WTC11 (cell line): Measurements from ENCODE around the gene TBC1D24. TPM values are rescaled to one million over a fixed set of nuclear protein-coding genes. Genes with fewer than 3 reads are reported as not detected.

Experiments used
- CREM ChIP-seq: sonication (generic); formaldehyde crosslinking; IDR thresholded peaks from 2 replicates; pipeline ENCODE4 v1.8.1; 2022; ENCODE audit warnings: mild to moderate bottlenecking, missing genetic modification reagents, moderate library complexity
- ELF4 ChIP-seq: sonication (generic); formaldehyde crosslinking; IDR thresholded peaks from 2 replicates; pipeline ENCODE4 v1.8.1; 2022; ENCODE audit warnings: low read depth, mild to moderate bottlenecking, moderate library complexity, missing genetic modification reagents
- ETV6 ChIP-seq: sonication (generic); formaldehyde crosslinking; IDR thresholded peaks from 2 replicates; pipeline ENCODE4 v1.8.1; 2022; ENCODE audit warnings: mild to moderate bottlenecking, missing genetic modification reagents
- GABPB1 ChIP-seq: sonication (generic); formaldehyde crosslinking; IDR thresholded peaks from 2 replicates; pipeline ENCODE4 v1.8.1; 2023; ENCODE audit warnings: mild to moderate bottlenecking, missing genetic modification reagents
- GRHL2 ChIP-seq: fragments of 250-450 bp; sonication (Bioruptor Pico); IDR thresholded peaks from 2 replicates; pipeline ENCODE4 v1.8.0; 2022; ENCODE audit warnings: mild to moderate bottlenecking, moderate library complexity; ENCODE audit not compliant: insufficient replicate concordance, severe bottlenecking
- HMGA2 ChIP-seq: fragments of 250-450 bp; sonication (Bioruptor Pico); IDR thresholded peaks from 2 replicates; pipeline ENCODE4 v1.4.0; 2021; ENCODE audit warnings: mild to moderate bottlenecking, moderate library complexity
- NFATC4 ChIP-seq: fragments of 250-450 bp; sonication (Bioruptor Pico); IDR thresholded peaks from 2 replicates; pipeline ENCODE4 v1.9.0; 2021; ENCODE audit warnings: mild to moderate bottlenecking
- NFYB ChIP-seq: sonication (generic); formaldehyde crosslinking; conservative IDR thresholded peaks from 2 replicates; pipeline ENCODE4 v1.8.0; 2022; ENCODE audit warnings: low read depth, missing genetic modification reagents
- NR1H2 ChIP-seq: sonication (generic); formaldehyde crosslinking; IDR thresholded peaks from 2 replicates; pipeline ENCODE4 v1.9.0; 2021; ENCODE audit warnings: mild to moderate bottlenecking, moderate library complexity, missing genetic modification reagents
- OVOL2 ChIP-seq: fragments of 250-450 bp; sonication (Bioruptor Pico); IDR thresholded peaks from 2 replicates; pipeline ENCODE4 v1.9.0; 2021; ENCODE audit warnings: mild to moderate bottlenecking, borderline replicate concordance
- RORB ChIP-seq: fragments of 250-450 bp; sonication (Bioruptor Pico); IDR thresholded peaks from 2 replicates; pipeline ENCODE4 v1.9.0; 2021; ENCODE audit warnings: mild to moderate bottlenecking
- SMAD4 ChIP-seq: sonication (generic); formaldehyde crosslinking; IDR thresholded peaks from 2 replicates; pipeline ENCODE4 v1.8.0; 2022; ENCODE audit warnings: mild to moderate bottlenecking, missing genetic modification reagents
- TP53 ChIP-seq: sonication (generic); formaldehyde crosslinking; IDR thresholded peaks from 2 replicates; pipeline ENCODE4 v1.8.1; 2023; ENCODE audit warnings: mild to moderate bottlenecking, missing genetic modification reagents
- ZBTB21 ChIP-seq: sonication (generic); formaldehyde crosslinking; IDR thresholded peaks from 2 replicates; pipeline ENCODE4 v1.8.1; 2023; ENCODE audit warnings: mild to moderate bottlenecking, missing genetic modification reagents, borderline replicate concordance
- ZNF121 ChIP-seq: sonication (generic); formaldehyde crosslinking; IDR thresholded peaks from 2 replicates; pipeline ENCODE4 v1.8.0; 2023; ENCODE audit warnings: missing genetic modification reagents
- ZNF138 ChIP-seq: sonication (generic); formaldehyde crosslinking; conservative IDR thresholded peaks from 2 replicates; pipeline ENCODE4 v1.8.1; 2022; ENCODE audit warnings: mild to moderate bottlenecking, moderate library complexity, missing genetic modification reagents
- ZNF423 ChIP-seq: fragments of 250-450 bp; sonication (Bioruptor Pico); IDR thresholded peaks from 2 replicates; pipeline ENCODE4 v2.1.2; 2022; ENCODE audit warnings: mild to moderate bottlenecking, moderate library complexity
- ZNF671 ChIP-seq: fragments of 250-450 bp; sonication (Bioruptor Pico); IDR thresholded peaks from 2 replicates; pipeline ENCODE4 v1.8.0; 2021; ENCODE audit warnings: mild to moderate bottlenecking
- total RNA-seq: library from RNA; stranded (reverse); gene quantifications from 3 replicates; pipeline ENCODE4 v1.2.3, GENCODE V29; 2021
- TF ChIP-seq, protein P1 (sequence below): fragments of 250-450 bp; sonication (Bioruptor Pico); IDR thresholded peaks from 2 replicates; pipeline ENCODE4 v1.9.0; 2021; ENCODE audit warnings: moderate library complexity, mild to moderate bottlenecking, inconsistent platforms, borderline replicate concordance
- TF ChIP-seq, protein P2 (sequence below): sonication (generic); formaldehyde crosslinking; IDR thresholded peaks from 2 replicates; pipeline ENCODE4 v1.8.1; 2022; ENCODE audit warnings: low read depth, mild to moderate bottlenecking, moderate library complexity, missing genetic modification reagents, borderline replicate concordance
- TF ChIP-seq, protein P3 (sequence below): fragments of 250-450 bp; sonication (Bioruptor Pico); IDR thresholded peaks from 2 replicates; pipeline ENCODE4 v1.9.0; 2021; ENCODE audit warnings: mild to moderate bottlenecking
- TF ChIP-seq, protein P4 (sequence below): sonication (generic); formaldehyde crosslinking; IDR thresholded peaks from 2 replicates; pipeline ENCODE4 v1.8.1; 2022; ENCODE audit warnings: mild to moderate bottlenecking, moderate library complexity, missing genetic modification reagents
- TF ChIP-seq, protein P5 (sequence below): sonication (generic); formaldehyde crosslinking; conservative IDR thresholded peaks from 2 replicates; pipeline ENCODE4 v1.8.1; 2022; ENCODE audit warnings: mild to moderate bottlenecking, missing genetic modification reagents
- TF ChIP-seq, protein P6 (sequence below): sonication (generic); formaldehyde crosslinking; IDR thresholded peaks from 2 replicates; pipeline ENCODE4 v1.8.0; 2022; ENCODE audit warnings: mild to moderate bottlenecking, missing genetic modification reagents
- TF ChIP-seq, protein P7 (sequence below): sonication (generic); formaldehyde crosslinking; IDR thresholded peaks from 2 replicates; pipeline ENCODE4 v1.8.1; 2023; ENCODE audit warnings: mild to moderate bottlenecking, missing genetic modification reagents, moderate library complexity
- TF ChIP-seq, protein P8 (sequence below): sonication (generic); formaldehyde crosslinking; IDR thresholded peaks from 2 replicates; pipeline ENCODE4 v1.8.0; 2022; ENCODE audit warnings: mild to moderate bottlenecking, missing genetic modification reagents
- TF ChIP-seq, protein P9 (sequence below): fragments of 250-450 bp; sonication (Bioruptor Pico); IDR thresholded peaks from 2 replicates; pipeline ENCODE4 v1.9.0; 2021; ENCODE audit warnings: mild to moderate bottlenecking

Gene TBC1D24
- total RNA-seq, 1 experiment from 2014 or later = 21.0 TPM

DNA sequence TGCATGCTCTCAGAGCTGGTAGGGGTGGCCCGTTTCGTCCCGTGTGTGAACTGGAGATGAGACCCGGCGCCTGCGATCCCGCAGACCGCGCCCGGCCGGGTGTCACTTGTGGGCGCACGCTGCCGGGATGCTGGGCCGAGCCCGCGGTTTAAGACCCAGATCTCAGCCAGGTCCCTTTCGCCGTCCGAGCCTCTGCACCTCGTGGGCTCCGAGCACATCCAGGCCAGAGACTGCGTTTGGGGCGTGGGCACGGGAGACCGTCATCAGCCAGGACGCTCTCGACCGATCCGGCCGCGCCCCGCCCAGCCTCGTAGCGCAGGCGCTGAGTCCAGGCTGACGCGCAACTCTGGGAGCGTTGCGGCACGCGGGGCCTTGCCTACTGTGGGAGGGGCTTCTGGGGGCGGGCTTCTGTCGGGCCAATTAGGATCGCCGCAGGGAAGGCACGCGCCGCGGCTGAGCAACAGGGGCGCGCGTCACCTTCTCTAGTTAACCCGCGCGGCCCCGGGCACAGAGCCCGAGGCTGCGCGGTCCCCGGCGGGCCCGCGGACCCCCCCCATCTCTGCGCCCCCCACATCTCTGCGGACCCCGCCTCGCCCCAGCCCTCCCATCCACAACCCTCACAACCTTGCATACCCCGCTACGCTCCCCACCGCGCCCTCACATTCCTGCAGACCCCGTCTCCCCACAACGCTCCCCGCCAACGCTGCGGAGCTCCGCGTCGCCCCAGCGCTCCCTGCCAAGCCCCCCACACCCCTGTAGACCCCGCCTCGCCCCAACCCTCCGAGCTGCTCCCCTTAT lies 57.0 kb downstream of the TBC1D24 start (continued):
- TF ChIP-seq, protein P1, sequence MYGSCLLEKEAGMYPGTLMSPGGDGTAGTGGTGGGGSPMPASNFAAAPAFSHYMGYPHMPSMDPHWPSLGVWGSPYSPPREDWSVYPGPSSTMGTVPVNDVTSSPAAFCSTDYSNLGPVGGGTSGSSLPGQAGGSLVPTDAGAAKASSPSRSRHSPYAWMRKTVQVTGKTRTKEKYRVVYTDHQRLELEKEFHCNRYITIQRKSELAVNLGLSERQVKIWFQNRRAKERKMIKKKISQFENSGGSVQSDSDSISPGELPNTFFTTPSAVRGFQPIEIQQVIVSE (CRISPR knock-in tag) = no peak
- TF ChIP-seq HMGA2 (CRISPR knock-in tag) (no peak), ZBTB21 (no peak; the same call in none of the 2 replicates), ZNF138 (CRISPR knock-in tag) (0 out of 2 replicates have a peak, but pooled peaks have one; percentile 81), GABPB1 (CRISPR knock-in tag) (peak; percentile 91), ZNF671 (CRISPR knock-in tag) (no peak), NFATC4 (CRISPR knock-in tag) (peak; percentile 57), TP53 (CRISPR knock-in tag) (peak; percentile 94), RORB (no peak), ETV6 (CRISPR knock-in tag) (peak; percentile 93), GRHL2 (no peak), ZNF121 (CRISPR knock-in tag) (0 out of 2 replicates have a peak, but pooled peaks have one; percentile 23), NR1H2 (CRISPR knock-in tag) (no peak), ZNF423 (CRISPR knock-in tag) (no peak), NFYB (0 out of 2 replicates have a peak, but pooled peaks have one; percentile 23), ELF4 (CRISPR knock-in tag) (peak; percentile 69; the same call in 1 of the 2 replicates), OVOL2 (no peak), SMAD4 (CRISPR knock-in tag) (no peak), CREM (CRISPR knock-in tag) (peak; percentile 81; the same call in 1 of the 2 replicates)
- TF ChIP-seq, protein P2, sequence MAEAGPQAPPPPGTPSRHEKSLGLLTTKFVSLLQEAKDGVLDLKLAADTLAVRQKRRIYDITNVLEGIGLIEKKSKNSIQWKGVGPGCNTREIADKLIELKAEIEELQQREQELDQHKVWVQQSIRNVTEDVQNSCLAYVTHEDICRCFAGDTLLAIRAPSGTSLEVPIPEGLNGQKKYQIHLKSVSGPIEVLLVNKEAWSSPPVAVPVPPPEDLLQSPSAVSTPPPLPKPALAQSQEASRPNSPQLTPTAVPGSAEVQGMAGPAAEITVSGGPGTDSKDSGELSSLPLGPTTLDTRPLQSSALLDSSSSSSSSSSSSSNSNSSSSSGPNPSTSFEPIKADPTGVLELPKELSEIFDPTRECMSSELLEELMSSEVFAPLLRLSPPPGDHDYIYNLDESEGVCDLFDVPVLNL = 0 out of 2 replicates have a peak, but pooled peaks have one; percentile 22
- TF ChIP-seq, protein P3, sequence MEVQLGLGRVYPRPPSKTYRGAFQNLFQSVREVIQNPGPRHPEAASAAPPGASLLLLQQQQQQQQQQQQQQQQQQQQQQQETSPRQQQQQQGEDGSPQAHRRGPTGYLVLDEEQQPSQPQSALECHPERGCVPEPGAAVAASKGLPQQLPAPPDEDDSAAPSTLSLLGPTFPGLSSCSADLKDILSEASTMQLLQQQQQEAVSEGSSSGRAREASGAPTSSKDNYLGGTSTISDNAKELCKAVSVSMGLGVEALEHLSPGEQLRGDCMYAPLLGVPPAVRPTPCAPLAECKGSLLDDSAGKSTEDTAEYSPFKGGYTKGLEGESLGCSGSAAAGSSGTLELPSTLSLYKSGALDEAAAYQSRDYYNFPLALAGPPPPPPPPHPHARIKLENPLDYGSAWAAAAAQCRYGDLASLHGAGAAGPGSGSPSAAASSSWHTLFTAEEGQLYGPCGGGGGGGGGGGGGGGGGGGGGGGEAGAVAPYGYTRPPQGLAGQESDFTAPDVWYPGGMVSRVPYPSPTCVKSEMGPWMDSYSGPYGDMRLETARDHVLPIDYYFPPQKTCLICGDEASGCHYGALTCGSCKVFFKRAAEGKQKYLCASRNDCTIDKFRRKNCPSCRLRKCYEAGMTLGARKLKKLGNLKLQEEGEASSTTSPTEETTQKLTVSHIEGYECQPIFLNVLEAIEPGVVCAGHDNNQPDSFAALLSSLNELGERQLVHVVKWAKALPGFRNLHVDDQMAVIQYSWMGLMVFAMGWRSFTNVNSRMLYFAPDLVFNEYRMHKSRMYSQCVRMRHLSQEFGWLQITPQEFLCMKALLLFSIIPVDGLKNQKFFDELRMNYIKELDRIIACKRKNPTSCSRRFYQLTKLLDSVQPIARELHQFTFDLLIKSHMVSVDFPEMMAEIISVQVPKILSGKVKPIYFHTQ (CRISPR knock-in tag) = peak; percentile 68; the same call in 1 of the 2 replicates
- TF ChIP-seq, protein P4, sequence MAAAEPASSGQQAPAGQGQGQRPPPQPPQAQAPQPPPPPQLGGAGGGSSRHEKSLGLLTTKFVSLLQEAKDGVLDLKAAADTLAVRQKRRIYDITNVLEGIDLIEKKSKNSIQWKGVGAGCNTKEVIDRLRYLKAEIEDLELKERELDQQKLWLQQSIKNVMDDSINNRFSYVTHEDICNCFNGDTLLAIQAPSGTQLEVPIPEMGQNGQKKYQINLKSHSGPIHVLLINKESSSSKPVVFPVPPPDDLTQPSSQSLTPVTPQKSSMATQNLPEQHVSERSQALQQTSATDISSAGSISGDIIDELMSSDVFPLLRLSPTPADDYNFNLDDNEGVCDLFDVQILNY (CRISPR knock-in tag) = peak; percentile 91; the same call in 1 of the 2 replicates
- TF ChIP-seq, protein P5, sequence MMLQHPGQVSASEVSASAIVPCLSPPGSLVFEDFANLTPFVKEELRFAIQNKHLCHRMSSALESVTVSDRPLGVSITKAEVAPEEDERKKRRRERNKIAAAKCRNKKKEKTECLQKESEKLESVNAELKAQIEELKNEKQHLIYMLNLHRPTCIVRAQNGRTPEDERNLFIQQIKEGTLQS (CRISPR knock-in tag) = no peak
- TF ChIP-seq, protein P6, sequence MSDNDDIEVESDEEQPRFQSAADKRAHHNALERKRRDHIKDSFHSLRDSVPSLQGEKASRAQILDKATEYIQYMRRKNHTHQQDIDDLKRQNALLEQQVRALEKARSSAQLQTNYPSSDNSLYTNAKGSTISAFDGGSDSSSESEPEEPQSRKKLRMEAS (CRISPR knock-in tag) = peak; percentile 93
- TF ChIP-seq, protein P7, sequence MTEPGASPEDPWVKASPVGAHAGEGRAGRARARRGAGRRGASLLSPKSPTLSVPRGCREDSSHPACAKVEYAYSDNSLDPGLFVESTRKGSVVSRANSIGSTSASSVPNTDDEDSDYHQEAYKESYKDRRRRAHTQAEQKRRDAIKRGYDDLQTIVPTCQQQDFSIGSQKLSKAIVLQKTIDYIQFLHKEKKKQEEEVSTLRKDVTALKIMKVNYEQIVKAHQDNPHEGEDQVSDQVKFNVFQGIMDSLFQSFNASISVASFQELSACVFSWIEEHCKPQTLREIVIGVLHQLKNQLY (CRISPR knock-in tag) = 0 out of 2 replicates have a peak, but pooled peaks have one; percentile 71
- TF ChIP-seq, protein P8, sequence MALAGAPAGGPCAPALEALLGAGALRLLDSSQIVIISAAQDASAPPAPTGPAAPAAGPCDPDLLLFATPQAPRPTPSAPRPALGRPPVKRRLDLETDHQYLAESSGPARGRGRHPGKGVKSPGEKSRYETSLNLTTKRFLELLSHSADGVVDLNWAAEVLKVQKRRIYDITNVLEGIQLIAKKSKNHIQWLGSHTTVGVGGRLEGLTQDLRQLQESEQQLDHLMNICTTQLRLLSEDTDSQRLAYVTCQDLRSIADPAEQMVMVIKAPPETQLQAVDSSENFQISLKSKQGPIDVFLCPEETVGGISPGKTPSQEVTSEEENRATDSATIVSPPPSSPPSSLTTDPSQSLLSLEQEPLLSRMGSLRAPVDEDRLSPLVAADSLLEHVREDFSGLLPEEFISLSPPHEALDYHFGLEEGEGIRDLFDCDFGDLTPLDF (CRISPR knock-in tag) = no peak
- TF ChIP-seq, protein P9, sequence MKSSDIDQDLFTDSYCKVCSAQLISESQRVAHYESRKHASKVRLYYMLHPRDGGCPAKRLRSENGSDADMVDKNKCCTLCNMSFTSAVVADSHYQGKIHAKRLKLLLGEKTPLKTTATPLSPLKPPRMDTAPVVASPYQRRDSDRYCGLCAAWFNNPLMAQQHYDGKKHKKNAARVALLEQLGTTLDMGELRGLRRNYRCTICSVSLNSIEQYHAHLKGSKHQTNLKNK (CRISPR knock-in tag) = no peak; the same call in 1 of the 2 replicates
